OCI-LY7 (cell line): ENCODE results near the gene NBEA. TPM values are rescaled to one million over a fixed set of nuclear protein-coding genes. Genes with fewer than 3 reads are reported as not detected.

Experiments
- BruUV-seq: library from RNA; stranded (reverse); fragments of 400-500 nt; replicated peaks from 2 replicates; lab custom pipeline; 2021; lab: Mats Ljungman, UMichigan
- CTCF ChIA-PET: fragments of 300-600 bp; sonication (Branson Sonifier 250); formaldehyde crosslinking; loops from one replicate; lab custom pipeline; 2022; ENCODE audit warnings: antibody characterized with exemption; ENCODE audit not compliant: unreplicated experiment; lab: Charles Lee
- POLR2A ChIA-PET: fragments of 300-600 bp; sonication (Branson Sonifier 250); formaldehyde crosslinking; loops from one replicate; lab custom pipeline; 2022; ENCODE audit warnings: antibody characterized with exemption; lab: Charles Lee
- DNase-seq: peaks from one replicate; pipeline ENCODE4 v3.0.0-alpha.2; 2015; ENCODE audit warnings: low spot score
- H2AFZ ChIP-seq: fragments of 200-600 bp; sonication (generic), shearing (Covaris generic); 2 replicates; pipeline ENCODE4 v1.6.1; 2014; ENCODE audit warnings: mild to moderate bottlenecking, antibody characterized with exemption, low read length, moderate library complexity
- H3K27ac ChIP-seq: fragments of 200-600 bp; sonication (generic); 2 replicates; pipeline ENCODE4 v1.5.1; 2014; ENCODE audit warnings: mixed run types, low read depth, mild to moderate bottlenecking, moderate library complexity, low read length, inconsistent platforms; ENCODE audit not compliant: poor library complexity, severe bottlenecking
- H3K36me3 ChIP-seq: fragments of 200-600 bp; sonication (generic); 2 replicates; pipeline ENCODE4 v1.6.1; 2014; ENCODE audit warnings: mild to moderate bottlenecking, antibody characterized with exemption, low read length, moderate library complexity, mixed read lengths; ENCODE audit not compliant: insufficient read depth
- H3K4me1 ChIP-seq: fragments of 200-600 bp; sonication (generic); 2 replicates; pipeline ENCODE4 v1.5.1; 2014; ENCODE audit warnings: mild to moderate bottlenecking, low read length; ENCODE audit not compliant: insufficient read depth, poor library complexity, severe bottlenecking
- H3K4me2 ChIP-seq: fragments of 200-600 bp; sonication (generic); 2 replicates; pipeline ENCODE4 v1.6.1; 2014; ENCODE audit warnings: mild to moderate bottlenecking, low read length
- H3K4me3 ChIP-seq: fragments of 200-600 bp; sonication (generic); 2 replicates; pipeline ENCODE4 v1.5.1; 2014; ENCODE audit warnings: mild to moderate bottlenecking, low read depth, low read length; ENCODE audit not compliant: poor library complexity, severe bottlenecking
- H3K79me2 ChIP-seq: fragments of 200-600 bp; sonication (generic); 2 replicates; pipeline ENCODE4 v1.6.1; 2016; ENCODE audit warnings: low read depth, mild to moderate bottlenecking, low read length, moderate library complexity, mixed read lengths; ENCODE audit not compliant: insufficient read depth
- H3K9me2 ChIP-seq: fragments of 200-600 bp; sonication (generic); 2 replicates; pipeline ENCODE4 v1.6.1; 2016; ENCODE audit warnings: mild to moderate bottlenecking, low read length, mixed read lengths; ENCODE audit not compliant: insufficient read depth
- H3K9me3 ChIP-seq: fragments of 200-600 bp; sonication (generic); 2 replicates; pipeline ENCODE4 v1.6.1; 2014; ENCODE audit warnings: mild to moderate bottlenecking, mixed run types, low read length, mixed read lengths
- H4K20me1 ChIP-seq: fragments of 200-600 bp; sonication (generic); 2 replicates; pipeline ENCODE4 v1.6.1; 2014; ENCODE audit warnings: mild to moderate bottlenecking, antibody characterized with exemption, low read length, moderate library complexity, mixed read lengths; ENCODE audit not compliant: insufficient read depth
- EZH2phosphoT487 ChIP-seq: fragments of 200-600 bp; sonication (generic); IDR thresholded peaks from 2 replicates; pipeline ENCODE4 v1.6.1; 2018; ENCODE audit warnings: low read depth, borderline replicate concordance, mild to moderate bottlenecking, mixed run types, antibody characterized with exemption, low read length, moderate library complexity, mixed read lengths
- intact Hi-C: fragments of 100-400 bp; cut with micrococcal nuclease; formaldehyde crosslinking; loops from one replicate; pipeline ENCODE4 v1.10.0; 2022; ENCODE audit not compliant: unreplicated experiment
- total RNA-seq, 2 experiments: library from RNA; depleted of rRNA in 1 of 2; stranded (reverse); fragments of >200 nt in 1 of 2; shearing (Covaris generic) in 1 of 2; gene quantifications; 2 replicates each; pipeline ENCODE4 v1.2.3, GENCODE V29; 2014 to 2022
- TF ChIP-seq, protein P1 (sequence below): fragments of 200-600 bp; sonication (generic); conservative IDR thresholded peaks from 2 replicates; pipeline ENCODE4 v1.5.1; 2014; ENCODE audit warnings: mild to moderate bottlenecking, antibody characterized with exemption, low read length, moderate library complexity, mixed read lengths

NBEA gene
- total RNA-seq, 2 experiments from 2014 or later: 3.6 to 11.0 TPM

DNA sequence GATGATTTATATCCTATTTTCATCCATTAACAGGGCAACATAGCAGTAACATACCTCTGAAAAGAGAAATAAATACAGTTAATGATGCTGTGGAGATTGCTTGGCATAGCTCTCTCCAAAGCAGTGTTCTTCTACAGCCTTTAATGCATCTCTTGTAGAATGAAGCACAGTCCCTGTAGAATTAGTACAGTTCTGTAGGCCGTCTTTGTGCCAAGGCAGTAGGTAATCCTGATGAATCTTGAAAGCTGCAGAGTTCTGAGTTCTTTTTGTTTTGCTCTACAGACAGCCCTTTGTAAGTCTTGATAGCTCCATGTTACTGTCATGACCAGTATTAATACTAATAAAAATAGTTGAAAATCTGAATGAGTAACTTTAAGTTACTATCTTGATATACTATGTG is 350.3 kb downstream of the NBEA start:
- POLR2A ChIA-PET: no interaction called here
- CTCF ChIA-PET: no interaction called here
- no peak for DNase-seq

DNA sequence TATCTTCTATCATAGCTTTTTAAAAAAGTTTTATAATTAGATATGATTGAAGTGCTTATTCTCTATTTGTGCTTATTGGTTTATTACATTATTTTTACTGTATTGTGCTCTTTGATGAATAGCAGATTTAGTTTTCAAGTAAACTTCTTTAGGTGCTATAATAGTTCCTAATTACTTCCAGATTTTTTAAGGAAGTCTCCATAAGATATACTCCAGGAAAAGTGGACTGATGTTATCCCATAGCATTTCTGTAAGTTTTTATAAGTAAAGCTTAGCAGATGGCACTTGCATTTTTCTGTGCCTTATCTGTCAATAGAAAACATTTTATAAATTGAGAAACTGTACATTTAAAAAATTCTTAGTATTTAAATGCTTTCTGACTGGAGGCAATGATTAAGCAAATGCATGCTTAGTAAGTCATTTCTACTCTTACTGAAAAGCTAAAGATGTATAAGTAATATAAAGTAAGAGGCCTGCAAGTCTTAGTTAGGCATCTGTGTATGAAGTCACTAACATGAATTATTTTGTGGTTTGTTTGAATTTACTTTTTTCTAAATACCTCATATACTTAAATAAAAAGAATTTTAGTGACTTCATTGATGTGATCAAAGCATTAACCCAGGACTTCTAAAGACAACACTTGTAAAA is 351.6 kb downstream of the NBEA start:
- ChIA-PET CTCF (no interaction called here), POLR2A (interaction anchor here (0.8 kb wide), 1 partner anchor 196 kb away, joined by 3 read pairs; no protein-coding TSS in a partner anchor)

More for the DNA sequence above, 350.3 kb downstream of the NBEA start:
- Histone ChIP-seq H3K27ac (no peak overlapping the region), H3K79me2 (no peaks in the 10 kb centered on the region), H3K4me2 (no peak overlapping the region), H3K9me2 (no peaks in the 10 kb centered on the region), H2AFZ (no peak overlapping the region), H3K4me3 (no peak overlapping the region), H3K4me1 (no peaks in the 10 kb centered on the region), H4K20me1 (no peaks in the 10 kb centered on the region), H3K9me3 (no peaks in the 10 kb centered on the region), H3K36me3 (no peaks in the 10 kb centered on the region)
- TF ChIP-seq, protein P1, sequence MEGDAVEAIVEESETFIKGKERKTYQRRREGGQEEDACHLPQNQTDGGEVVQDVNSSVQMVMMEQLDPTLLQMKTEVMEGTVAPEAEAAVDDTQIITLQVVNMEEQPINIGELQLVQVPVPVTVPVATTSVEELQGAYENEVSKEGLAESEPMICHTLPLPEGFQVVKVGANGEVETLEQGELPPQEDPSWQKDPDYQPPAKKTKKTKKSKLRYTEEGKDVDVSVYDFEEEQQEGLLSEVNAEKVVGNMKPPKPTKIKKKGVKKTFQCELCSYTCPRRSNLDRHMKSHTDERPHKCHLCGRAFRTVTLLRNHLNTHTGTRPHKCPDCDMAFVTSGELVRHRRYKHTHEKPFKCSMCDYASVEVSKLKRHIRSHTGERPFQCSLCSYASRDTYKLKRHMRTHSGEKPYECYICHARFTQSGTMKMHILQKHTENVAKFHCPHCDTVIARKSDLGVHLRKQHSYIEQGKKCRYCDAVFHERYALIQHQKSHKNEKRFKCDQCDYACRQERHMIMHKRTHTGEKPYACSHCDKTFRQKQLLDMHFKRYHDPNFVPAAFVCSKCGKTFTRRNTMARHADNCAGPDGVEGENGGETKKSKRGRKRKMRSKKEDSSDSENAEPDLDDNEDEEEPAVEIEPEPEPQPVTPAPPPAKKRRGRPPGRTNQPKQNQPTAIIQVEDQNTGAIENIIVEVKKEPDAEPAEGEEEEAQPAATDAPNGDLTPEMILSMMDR: no peak
- no peak for TF ChIP-seq EZH2phosphoT487
- intact Hi-C loops: no loop called here
- BruUV-seq: no TSS peak

DNA sequence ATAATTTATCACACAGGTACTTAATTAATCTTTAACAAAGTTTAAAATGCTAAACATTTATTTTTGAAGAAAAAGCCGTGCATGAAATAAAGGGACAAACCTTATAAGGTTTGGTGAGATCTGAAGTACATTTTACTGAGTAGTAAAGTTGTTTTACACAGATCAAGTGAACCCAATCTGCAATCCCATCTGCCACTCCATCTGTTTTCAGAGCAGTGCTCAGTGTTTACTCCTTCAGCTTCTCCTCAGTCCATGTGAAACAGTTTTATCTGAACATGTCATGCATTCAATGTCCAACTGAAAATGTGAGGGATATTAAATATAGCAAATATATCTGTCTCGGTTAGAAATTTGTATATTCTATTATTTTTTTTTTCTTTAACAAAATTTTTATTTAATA is 367.6 kb downstream of the NBEA start:
- intact Hi-C loops: no loop called here
- Histone ChIP-seq H3K4me2 (no peak overlapping the region), H3K4me1 (no peaks in the 10 kb centered on the region), H3K79me2 (no peaks in the 10 kb centered on the region), H3K36me3 (no peaks in the 10 kb centered on the region), H3K9me2 (no peaks in the 10 kb centered on the region), H3K9me3 (no peaks in the 10 kb centered on the region), H4K20me1 (no peaks in the 10 kb centered on the region), H2AFZ (no peak overlapping the region), H3K4me3 (no peak overlapping the region), H3K27ac (no peak overlapping the region)
- DNase-seq: no peak
- CTCF ChIA-PET: no interaction called here
- POLR2A ChIA-PET: no interaction called here
- TF ChIP-seq, protein P1: no peak
- TF ChIP-seq EZH2phosphoT487: no peak
- BruUV-seq: no TSS peak

More for the DNA sequence above, 351.6 kb downstream of the NBEA start:
- no peaks in the 10 kb centered on the region for H3K9me3 ChIP-seq
- no TSS peak for BruUV-seq
- no peak overlapping the region for H3K4me3 ChIP-seq
- H2AFZ ChIP-seq: no peak overlapping the region
- no peak overlapping the region for H3K27ac ChIP-seq
- no peaks in the 10 kb centered on the region for H4K20me1 ChIP-seq
- no peaks in the 10 kb centered on the region for H3K9me2 ChIP-seq
- H3K4me2 ChIP-seq: no peak overlapping the region
- no peak for DNase-seq
- no peaks in the 10 kb centered on the region for H3K4me1 ChIP-seq
- intact Hi-C loops: no loop called here
- no peak for TF ChIP-seq EZH2phosphoT487
- TF ChIP-seq, protein P1: no peak
- H3K79me2 ChIP-seq: no peaks in the 10 kb centered on the region
- no peaks in the 10 kb centered on the region for H3K36me3 ChIP-seq
